Activated T-cell treated with anti-CD3 and anti-CD28 coated beads for 48 hours (primary cell): Measurements from ENCODE around the gene RABGEF1.

Experiments used
- DNase-seq: peaks from one replicate; pipeline ENCODE4 v3.0.0-alpha.2; 2020; ENCODE audit warnings: low read depth

The RABGEF1 gene

DNA sequence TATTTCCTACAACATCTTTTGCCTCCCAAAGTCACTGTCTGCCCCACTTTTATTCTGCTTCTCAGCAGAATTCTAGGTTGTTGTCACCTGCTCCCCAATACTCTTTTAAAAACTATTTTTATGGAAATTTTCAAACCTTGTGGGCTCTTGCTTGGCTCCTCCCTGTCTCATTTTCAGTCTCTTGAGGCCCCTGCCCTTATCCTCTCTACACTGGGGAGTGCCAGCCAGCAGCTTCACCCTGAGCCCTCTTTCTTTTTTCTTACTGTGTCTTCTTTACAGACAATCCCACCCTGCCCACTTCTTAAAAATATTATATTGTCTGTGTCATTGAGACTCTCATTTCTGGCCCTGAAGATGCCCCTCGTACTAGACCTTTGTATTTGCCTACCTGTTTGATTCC, 118.8 kb downstream of the RABGEF1 start:
- no peak for DNase-seq

DNA sequence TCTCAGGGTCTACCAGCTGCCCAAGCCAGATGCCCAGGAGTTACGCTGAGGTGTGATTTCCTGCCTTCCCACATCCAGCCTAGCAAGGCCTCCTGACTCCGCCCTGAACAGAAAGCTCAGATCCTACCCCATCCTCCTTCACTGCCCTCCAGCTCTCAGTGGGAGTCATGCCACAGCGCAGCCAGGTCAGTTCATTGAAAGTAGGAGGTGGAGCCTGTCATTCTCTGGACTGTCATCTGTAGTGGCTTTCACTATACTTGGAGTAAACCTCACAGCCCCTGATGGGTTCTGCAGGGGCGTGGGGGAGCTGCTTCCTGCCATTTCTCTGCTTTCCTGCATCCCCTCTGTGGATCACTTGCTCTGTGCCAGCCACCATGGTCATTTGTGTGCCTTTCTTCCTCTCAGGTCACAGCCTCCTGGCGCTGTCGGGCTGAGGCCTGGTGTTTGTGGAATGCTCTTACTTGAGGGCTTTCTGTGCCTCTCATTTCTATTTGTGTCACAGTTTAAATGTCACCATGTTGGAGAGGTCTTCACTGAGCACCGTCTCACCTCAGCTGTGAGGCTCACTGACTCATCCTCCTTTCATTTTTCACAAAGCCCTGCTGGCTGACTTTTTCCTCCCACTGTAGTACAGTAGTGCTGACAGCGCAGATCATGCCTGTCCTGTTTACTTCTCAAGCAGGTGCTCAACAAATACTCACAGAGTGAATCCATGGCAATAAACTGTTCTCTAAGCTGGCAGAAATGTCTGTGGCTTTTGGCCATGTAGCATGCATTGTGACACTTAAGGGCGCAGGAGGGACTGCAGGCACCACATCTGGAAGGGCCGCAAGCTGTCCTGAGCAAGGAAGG, 119.5 kb downstream of the RABGEF1 start:
- peak; percentile 27 for DNase-seq

DNA sequence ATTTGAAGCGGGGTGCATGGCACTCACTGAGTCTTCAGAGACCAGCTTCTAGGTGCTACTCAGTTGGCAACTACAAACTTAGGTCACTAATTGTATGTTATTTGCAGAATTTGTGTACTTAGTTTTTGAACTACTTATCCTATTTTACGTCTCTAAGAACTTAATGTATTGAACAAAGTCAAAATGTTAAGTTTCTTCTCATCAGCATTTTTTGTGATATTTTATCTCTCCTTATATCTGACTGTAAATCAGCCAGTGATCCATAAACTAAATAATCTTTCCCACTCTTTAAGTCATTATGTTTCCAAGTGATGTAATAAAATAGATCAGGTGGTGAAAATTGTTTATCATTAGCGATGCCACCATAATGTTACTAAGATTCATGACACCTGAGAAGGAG, 120.2 kb downstream of the RABGEF1 start:
- no peak for DNase-seq
